ENCODE measurements around the gene PPP1R12B. TPM values are rescaled to one million over a fixed set of nuclear protein-coding genes. Genes with fewer than 3 reads are reported as not detected.
"Not testable (repeated sequence)": the region's sequence is repeated elsewhere in the genome, so short reads cannot be mapped to it uniquely, and the experiment has no call there.

Gene PPP1R12B
- total RNA-seq, 2 donors from 2014 or later = 420 to 821 TPM

GRCh38 chr1:202479661-202480060, 131.2 kb downstream of the PPP1R12B start:
- H3K27me3 ChIP-seq; H3K4me3 ChIP-seq; DNase-seq (ENCODE audit: low spot score); H3K36me3 ChIP-seq; H3K9me3 ChIP-seq: not testable (repeated sequence)
- peaks cover 0 to 28% of the 10 kb centered on the region in 2 donors for H3K4me1 ChIP-seq
- H3K27ac ChIP-seq = peak overlapping the region in 1 of 2 donors; percentile 17

DNA sequence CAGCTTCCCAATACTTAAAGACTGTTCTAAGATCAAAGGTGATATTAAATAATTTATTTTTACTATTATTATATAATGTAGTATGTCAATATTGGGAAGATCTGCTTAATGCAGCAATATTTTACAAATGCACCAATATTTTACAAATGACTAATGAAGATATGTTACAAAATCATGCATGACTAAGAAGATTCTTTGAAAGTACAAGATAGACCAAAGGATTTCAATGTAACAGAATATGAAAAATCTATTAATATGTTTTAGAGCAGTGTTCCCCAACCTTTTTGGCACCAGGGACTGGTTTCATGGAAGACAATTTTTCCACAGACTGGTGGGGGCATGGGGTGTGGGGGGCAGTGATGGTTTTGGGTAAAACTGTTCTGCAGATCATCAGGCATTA, 132.1 kb downstream of the PPP1R12B start:
- not testable (repeated sequence) for DNase-seq (ENCODE audit: low spot score); H3K36me3 ChIP-seq; H3K27ac ChIP-seq; H3K27me3 ChIP-seq; H3K9me3 ChIP-seq; H3K4me3 ChIP-seq
- peaks cover 0 to 33% of the 10 kb centered on the region in 2 donors for H3K4me1 ChIP-seq

DNA sequence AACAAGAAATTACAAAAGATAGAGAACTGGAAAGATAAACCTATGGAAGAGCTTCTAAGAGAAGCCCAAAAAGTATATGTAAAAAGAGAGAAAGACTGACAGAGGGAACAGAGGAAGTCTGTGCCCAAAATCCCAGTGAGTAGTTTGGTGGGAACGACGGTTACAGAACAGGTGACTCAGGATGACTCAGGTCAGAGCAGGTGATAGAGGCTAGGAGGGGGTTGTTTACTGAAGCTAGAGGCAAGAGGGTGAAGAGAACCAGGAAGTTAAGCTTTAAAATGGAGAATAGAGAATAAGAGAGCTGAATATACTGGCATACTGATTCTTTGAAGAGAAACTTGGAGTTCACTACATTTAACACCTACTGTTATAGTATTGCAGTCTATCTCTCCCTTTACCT, 134.9 kb downstream of the PPP1R12B start:
- Histone ChIP-seq H3K27ac (peak overlapping the region in 1 of 2 donors; percentile 22), H3K4me1 (peaks cover 0 to 26% of the 10 kb centered on the region in 2 donors)
- not testable (repeated sequence) for H3K36me3 ChIP-seq; H3K27me3 ChIP-seq; DNase-seq (ENCODE audit: low spot score); H3K9me3 ChIP-seq; H3K4me3 ChIP-seq

GRCh38 chr1:202484032-202484431, 135.5 kb downstream of the PPP1R12B start:
- H3K4me1 ChIP-seq = peaks cover 0 to 25% of the 10 kb centered on the region in 2 donors
- not testable (repeated sequence) for H3K27ac ChIP-seq; H3K36me3 ChIP-seq; H3K4me3 ChIP-seq; H3K27me3 ChIP-seq; DNase-seq (ENCODE audit: low spot score); H3K9me3 ChIP-seq

DNA sequence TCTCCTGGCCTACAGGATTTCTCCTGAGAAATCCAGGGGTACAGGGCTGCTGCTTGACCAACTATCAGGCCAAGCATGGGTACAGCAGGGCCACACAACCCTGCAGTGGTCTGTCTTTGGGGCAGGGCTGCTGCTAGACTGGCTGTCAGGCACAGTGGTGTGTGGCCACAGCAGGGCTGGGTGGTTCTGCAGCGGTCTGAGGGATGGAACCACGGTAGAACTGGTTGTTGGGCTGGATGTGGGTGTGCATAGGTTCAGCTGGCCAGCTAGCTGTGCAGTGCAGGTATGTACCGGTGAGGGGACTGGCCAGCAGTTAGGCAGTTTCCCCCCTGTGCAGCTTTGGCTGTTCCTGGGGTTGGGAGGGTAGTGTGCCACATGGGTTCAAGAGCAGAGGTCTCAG, 136.3 kb downstream of the PPP1R12B start:
- H3K27me3 ChIP-seq; H3K27ac ChIP-seq; H3K4me3 ChIP-seq; DNase-seq (ENCODE audit: low spot score); H3K9me3 ChIP-seq: not testable (repeated sequence)
- Histone ChIP-seq H3K4me1 (peaks cover 0 to 18% of the 10 kb centered on the region in 2 donors), H3K36me3 (peaks cover 17% of the 10 kb centered on the region)

- not testable (repeated sequence) for DNase-seq (ENCODE audit: low spot score); H3K4me1 ChIP-seq; H3K4me3 ChIP-seq; H3K27me3 ChIP-seq; H3K9me3 ChIP-seq; H3K27ac ChIP-seq
- peaks cover 26% of the 10 kb centered on the region for H3K36me3 ChIP-seq
Measured at GRCh38 chr1:202488178-202488649, 139.7 kb downstream of the PPP1R12B start.

GRCh38 chr1:202489101-202489500, 140.6 kb downstream of the PPP1R12B start:
- not testable (repeated sequence) for H3K27me3 ChIP-seq; H3K4me1 ChIP-seq; H3K4me3 ChIP-seq; H3K27ac ChIP-seq; DNase-seq (ENCODE audit: low spot score); H3K9me3 ChIP-seq
- peaks cover 26% of the 10 kb centered on the region for H3K36me3 ChIP-seq

- H3K27me3 ChIP-seq; H3K27ac ChIP-seq; H3K4me1 ChIP-seq; DNase-seq (ENCODE audit: low spot score); H3K9me3 ChIP-seq; H3K4me3 ChIP-seq: not testable (repeated sequence)
- H3K36me3 ChIP-seq = peaks cover 48% of the 10 kb centered on the region
Measured at GRCh38 chr1:202493112-202493511, 144.6 kb downstream of the PPP1R12B start.

DNA sequence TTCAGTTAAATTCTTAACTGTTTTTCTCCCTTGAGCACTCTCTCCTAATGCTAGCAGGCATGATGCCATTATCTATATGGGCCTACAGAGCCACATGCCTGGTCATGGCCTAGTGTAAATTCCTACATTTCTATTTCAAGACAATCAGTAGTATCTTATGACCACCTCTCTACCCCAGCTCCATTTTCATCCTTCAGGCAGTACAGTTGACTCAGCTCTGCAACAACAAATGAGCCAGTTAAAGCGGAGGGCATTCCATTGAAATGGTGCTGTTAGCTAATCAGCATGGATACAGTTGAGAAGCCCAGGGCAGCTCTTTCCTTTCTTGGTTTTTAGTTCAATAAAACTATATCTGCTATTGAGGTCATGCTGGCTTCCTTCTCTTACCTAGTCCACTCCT, 150.0 kb downstream of the PPP1R12B start:
- H3K9me3 ChIP-seq = no peaks in the 10 kb centered on the region
- H3K4me1 ChIP-seq = peaks cover 0 to 4% of the 10 kb centered on the region in 2 donors
- H3K27ac ChIP-seq = no peak overlapping the region
- no peak overlapping the region for H3K4me3 ChIP-seq
- no peak for DNase-seq (ENCODE audit: low spot score)
- H3K36me3 ChIP-seq = peaks cover 27% of the 10 kb centered on the region
- no peaks in the 10 kb centered on the region for H3K27me3 ChIP-seq
- no peak for TF ChIP-seq CTCF (IDR thresholded peaks at IDR 0.05)

DNA sequence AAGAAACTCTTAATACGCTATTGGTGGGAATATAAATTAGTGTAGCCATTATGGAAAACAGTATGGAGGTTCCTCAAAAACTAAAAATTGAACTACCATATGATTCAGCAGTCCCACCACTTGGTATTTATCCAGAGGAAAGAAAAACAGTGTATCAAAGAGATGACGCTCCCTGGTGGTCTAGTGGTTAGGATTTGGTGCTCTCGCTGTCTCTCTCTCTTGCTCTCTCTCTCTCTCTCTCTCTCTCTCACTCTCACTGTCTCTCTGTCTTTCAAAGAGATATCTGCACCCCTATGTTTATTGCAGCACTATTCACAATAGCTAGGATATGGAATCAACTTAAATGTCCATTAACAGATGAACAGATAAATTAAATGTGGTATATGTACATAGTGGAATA, 151.5 kb downstream of the PPP1R12B start:
- not testable (repeated sequence) for H3K27me3 ChIP-seq; H3K4me3 ChIP-seq; H3K27ac ChIP-seq; DNase-seq (ENCODE audit: low spot score); H3K9me3 ChIP-seq
- peaks cover 0 to 15% of the 10 kb centered on the region in 2 donors for H3K4me1 ChIP-seq
- peaks cover 38% of the 10 kb centered on the region for H3K36me3 ChIP-seq

- TF ChIP-seq CTCF (IDR thresholded peaks at IDR 0.05) = peak in 1 of 2 donors; percentile 62
- H3K4me3 ChIP-seq = no peak overlapping the region
- H3K9me3 ChIP-seq = no peaks in the 10 kb centered on the region
- DNase-seq (ENCODE audit: low spot score) = no peak
- no peaks in the 10 kb centered on the region for H3K27me3 ChIP-seq
- H3K36me3 ChIP-seq = peaks cover 25% of the 10 kb centered on the region
- H3K4me1 ChIP-seq = peaks cover 0 to 28% of the 10 kb centered on the region in 2 donors
- no peak overlapping the region for H3K27ac ChIP-seq
Measured at GRCh38 chr1:202501281-202501680, 152.8 kb downstream of the PPP1R12B start.

Measured in right atrium auricular region (tissue), 2 donors.